Epithelial cell of prostate (primary cell): ENCODE results near the gene EPB41L1.

Source experiments
- DNase-seq: peaks from one replicate; pipeline ENCODE4 v3.0.0-alpha.2; 2011; ENCODE audit warnings: low read depth, low spot score
- H3K27ac ChIP-seq: fragments of 450-650 bp; 2 replicates; pipeline ENCODE4 v1.5.1; 2017; ENCODE audit warnings: mild to moderate bottlenecking

Gene EPB41L1

DNA sequence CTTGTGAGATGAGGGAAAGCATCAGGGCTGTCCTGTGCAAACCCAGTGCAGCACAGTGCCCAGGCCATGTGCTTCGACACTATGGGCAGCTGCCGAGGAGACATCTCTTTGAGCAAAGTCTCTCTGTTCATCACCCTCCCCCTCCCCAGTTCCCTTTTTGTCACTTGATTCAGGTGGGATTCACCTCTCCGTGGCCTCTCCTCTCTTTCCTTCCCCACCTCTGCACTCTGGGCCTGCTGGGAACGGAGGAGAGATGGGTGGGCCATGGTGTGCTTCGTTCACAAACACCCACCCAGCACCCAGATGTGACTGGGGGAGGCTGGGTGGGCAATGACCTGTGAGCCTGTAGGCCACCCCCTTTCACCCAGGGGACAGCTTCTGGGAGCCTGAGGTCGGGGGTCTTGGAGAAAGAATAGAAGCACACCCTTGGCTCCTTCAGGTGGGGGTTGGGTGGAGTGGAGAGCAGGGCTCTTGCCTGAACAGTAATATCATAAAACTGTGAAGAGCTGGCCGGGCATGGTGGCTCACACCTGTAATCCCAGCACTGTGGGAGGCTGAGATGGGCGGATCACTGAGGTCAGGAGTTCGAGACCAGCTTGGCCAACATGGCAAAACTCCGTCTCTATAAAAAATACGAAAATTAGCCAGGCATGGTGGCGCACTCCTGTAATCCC is 118.1 kb downstream of the EPB41L1 start:
- H3K27ac ChIP-seq = no peak overlapping the region
- no peak for DNase-seq

DNA sequence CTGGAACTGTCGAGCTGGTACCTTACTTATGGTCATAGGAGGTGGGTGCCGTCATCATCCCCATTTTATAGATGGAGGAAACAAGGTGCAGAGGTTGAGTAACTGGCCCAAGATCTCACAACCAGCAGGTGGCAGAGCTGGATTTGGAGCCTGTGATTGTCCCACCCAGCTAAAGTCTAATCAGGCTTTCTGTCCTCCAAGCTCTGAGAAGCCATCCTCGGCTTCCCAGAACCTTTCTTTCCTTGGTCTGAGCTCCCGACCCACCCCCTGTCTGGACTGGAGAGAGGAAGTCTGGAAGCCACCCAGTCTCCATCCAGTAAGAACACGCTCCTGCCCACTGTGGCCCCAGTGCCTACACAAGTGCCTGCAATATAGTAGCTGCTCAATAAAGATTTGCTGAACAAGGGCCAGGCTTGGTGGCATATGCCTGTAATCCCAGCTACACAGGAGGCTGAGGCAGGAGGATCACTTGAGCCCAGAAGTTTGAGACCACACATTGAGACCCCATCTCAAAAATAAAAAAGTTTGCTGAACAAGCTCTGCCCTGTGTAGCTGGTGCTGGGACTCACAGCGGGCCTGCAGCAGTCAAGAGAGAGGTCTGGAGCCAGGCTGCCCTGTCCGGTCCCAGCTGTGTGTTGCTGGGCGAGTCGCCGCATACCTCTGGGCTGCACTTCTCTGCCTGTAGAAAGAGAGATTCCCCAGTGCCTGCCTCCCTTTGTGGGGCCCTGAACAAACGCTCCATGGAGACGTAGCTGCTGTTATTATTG is 119.1 kb downstream of the EPB41L1 start:
- H3K27ac ChIP-seq = no peak overlapping the region
- DNase-seq = no peak

DNA sequence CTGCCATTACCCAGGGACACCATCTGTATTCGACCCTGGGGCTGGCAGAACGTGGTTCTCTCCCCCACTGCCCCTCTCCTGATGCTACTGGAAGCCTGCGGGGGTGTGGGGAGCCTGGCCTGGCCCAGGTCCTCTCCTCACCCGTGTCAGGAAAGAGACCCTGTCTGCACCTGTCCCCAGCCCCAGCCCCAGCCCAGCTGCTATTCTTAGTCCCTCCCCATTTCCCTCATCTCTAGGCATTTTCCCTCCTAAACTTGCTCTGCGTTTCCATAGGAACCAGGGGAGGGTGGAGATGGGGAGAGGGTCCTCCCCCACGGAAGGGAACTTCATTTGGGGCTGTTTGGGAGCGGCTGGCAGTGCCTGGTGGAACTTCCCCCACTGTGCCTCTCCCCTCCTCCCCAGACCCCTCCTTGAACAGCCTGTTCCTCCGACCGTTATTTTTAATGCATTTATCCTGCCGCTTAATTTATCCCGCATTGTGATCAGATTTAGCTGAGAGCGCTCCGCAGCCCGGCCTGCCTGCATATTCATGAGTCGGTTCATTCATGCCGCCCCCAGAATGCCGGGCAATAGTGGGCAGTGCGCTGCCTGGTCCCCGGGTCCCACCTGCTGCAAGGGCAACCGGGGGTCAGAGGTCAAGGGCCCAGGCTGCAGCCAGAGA is 119.8 kb downstream of the EPB41L1 start:
- no peak overlapping the region for H3K27ac ChIP-seq
- no peak for DNase-seq

DNA sequence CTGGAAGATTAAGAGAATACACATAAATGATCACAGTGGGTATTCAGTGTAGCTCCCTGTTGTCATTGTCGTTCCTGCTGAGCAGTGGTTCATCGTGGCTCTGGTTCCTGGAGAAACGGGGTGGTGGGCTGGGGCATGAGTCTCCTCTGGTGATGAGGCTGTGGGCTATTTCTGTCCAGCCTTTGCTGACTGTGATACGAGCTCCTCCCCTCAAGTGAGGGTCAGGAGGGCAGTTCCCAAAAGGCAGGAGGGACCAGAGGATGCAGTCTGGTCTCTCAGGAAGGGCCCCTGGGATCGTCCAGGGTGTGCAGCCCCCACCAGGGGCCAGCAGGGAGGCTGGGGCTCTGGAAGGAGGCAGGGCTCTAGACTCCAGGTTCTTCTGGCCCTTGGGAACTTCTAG is 120.5 kb downstream of the EPB41L1 start:
- H3K27ac ChIP-seq = no peak overlapping the region
- no peak for DNase-seq

GRCh38 chr20:36275441-36276189 is 121.1 kb downstream of the EPB41L1 start:
- DNase-seq = no peak
- H3K27ac ChIP-seq = no peak overlapping the region

DNA sequence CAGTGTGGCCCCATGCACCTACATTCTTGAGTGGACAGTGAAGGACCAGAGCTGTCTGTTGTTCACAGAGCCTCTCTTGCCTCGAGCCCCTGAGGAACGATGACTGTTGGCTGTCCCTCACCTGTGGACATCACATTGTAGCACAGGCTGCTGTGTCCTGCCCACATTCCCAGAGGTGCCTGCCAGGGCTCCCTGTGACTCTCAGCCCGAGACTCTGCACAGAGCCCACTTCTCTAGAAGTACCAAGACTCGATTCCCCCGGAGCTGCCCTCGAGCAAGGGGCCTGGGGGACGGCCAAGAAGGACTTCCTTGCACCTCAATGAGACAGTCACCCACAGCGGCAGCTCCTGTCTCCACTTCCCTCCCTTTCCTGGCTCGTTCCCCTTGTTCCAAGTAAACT is 123.0 kb downstream of the EPB41L1 start:
- DNase-seq = no peak
- H3K27ac ChIP-seq = no peak overlapping the region

- DNase-seq = no peak
- H3K27ac ChIP-seq = no peak overlapping the region
Observed at GRCh38 chr20:36279362-36279761, 124.8 kb downstream of the EPB41L1 start.

DNA sequence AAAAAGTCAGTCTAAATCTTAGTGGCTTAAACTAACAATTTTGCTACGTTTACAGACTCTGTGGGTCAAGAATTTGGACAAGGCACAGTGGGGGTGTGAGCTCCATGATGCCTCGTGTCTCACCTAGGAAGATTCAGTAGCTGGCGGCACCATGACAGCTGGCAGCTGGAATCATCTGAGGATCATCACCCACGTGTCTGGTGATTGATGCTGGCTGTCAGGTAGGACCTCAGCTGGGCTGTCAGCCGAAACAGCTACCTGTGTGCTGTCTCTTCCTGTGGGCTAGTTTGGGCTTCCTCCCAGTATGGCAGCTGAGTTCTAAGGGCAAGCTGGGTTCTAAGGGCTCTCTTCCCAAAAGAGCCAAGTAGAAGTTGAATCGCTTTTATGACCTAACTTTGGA is 125.2 kb downstream of the EPB41L1 start:
- no peak for DNase-seq
- no peak overlapping the region for H3K27ac ChIP-seq

- no peak overlapping the region for H3K27ac ChIP-seq
- DNase-seq = no peak
Observed at GRCh38 chr20:36281785-36282380, 127.3 kb downstream of the EPB41L1 start.
